Gastroesophageal sphincter (tissue), 3 donors: ENCODE data around the gene ZNG1C.
"Not testable (repeated sequence)": the region's sequence is repeated elsewhere in the genome, so short reads cannot be mapped to it uniquely, and the experiment has no call there.

ENCODE experiments used
- POLR2A ChIP-seq, 2 donors: fragments of 450-650 bp; IDR thresholded peaks; one replicate each; pipeline ENCODE4 v1.6.1; 2017; ENCODE audit warnings: antibody characterized with exemption in 2 of 2, mild to moderate bottlenecking in 2 of 2, moderate library complexity in 1 of 2
- TF ChIP-seq, protein P1 (sequence below), 4 experiments: fragments of 200-600 bp in 2 of 4; fragments of 450-650 bp in 2 of 4; sonication (generic) in 1 of 4; IDR thresholded peaks; one replicate each; pipeline ENCODE4 v1.5.1; 2017 to 2019; ENCODE audit warnings: antibody characterized with exemption in 4 of 4, mild to moderate bottlenecking in 2 of 4, moderate library complexity in 2 of 4

DNA sequence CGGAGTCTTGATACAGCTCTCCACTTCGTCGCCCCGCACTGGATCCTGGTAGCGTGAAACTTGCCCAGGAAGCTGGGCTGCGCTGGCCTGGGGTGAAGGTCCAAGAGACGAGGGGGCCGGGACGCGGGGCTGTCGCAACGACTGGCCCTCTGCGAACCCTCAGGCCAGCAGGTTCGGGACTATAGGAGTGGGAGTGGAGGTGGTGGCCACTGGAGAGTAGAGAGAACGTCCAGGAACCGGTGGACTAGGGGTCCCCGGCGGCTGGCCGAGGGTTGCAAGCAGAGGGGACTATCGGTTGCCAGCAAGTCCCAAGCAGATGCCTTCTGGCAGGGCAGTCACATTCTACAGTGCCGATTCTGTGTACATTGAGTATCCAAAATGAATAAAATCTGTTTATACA, 65.9 kb downstream of the ZNG1C start:
- TF ChIP-seq POLR2A (IDR thresholded peaks at IDR 0.05) = not testable (repeated sequence)
- TF ChIP-seq, protein P1, sequence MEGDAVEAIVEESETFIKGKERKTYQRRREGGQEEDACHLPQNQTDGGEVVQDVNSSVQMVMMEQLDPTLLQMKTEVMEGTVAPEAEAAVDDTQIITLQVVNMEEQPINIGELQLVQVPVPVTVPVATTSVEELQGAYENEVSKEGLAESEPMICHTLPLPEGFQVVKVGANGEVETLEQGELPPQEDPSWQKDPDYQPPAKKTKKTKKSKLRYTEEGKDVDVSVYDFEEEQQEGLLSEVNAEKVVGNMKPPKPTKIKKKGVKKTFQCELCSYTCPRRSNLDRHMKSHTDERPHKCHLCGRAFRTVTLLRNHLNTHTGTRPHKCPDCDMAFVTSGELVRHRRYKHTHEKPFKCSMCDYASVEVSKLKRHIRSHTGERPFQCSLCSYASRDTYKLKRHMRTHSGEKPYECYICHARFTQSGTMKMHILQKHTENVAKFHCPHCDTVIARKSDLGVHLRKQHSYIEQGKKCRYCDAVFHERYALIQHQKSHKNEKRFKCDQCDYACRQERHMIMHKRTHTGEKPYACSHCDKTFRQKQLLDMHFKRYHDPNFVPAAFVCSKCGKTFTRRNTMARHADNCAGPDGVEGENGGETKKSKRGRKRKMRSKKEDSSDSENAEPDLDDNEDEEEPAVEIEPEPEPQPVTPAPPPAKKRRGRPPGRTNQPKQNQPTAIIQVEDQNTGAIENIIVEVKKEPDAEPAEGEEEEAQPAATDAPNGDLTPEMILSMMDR (IDR thresholded peaks at IDR 0.05) = not testable (repeated sequence)
